GM23248 (cell line): ENCODE data around the gene BRD3. TPM values are rescaled to one million over a fixed set of nuclear protein-coding genes. Genes with fewer than 3 reads are reported as not detected.

Source experiments
- DNase-seq: peaks from one replicate; pipeline ENCODE4 v3.0.0-alpha.2; 2015
- H2AFZ ChIP-seq: fragments of 200-600 bp; sonication (generic); 2 replicates; pipeline ENCODE4 v1.6.1; 2016; ENCODE audit warnings: antibody characterized with exemption
- H3F3A ChIP-seq: fragments of 200-600 bp; sonication (generic); 2 replicates; pipeline ENCODE4 v1.6.1; 2016; ENCODE audit warnings: mild to moderate bottlenecking, antibody characterized with exemption, mixed run types; ENCODE audit not compliant: insufficient read depth
- H3K27ac ChIP-seq: fragments of 200-600 bp; sonication (generic); 2 replicates; pipeline ENCODE4 v1.5.1; 2016; ENCODE audit warnings: mild to moderate bottlenecking
- H3K27me3 ChIP-seq: fragments of 200-600 bp; sonication (generic); replicated peaks from 2 replicates; pipeline ENCODE4 v1.6.1; 2016; ENCODE audit warnings: mild to moderate bottlenecking; ENCODE audit not compliant: insufficient read depth
- H3K36me3 ChIP-seq: fragments of 200-600 bp; sonication (generic); 2 replicates; pipeline ENCODE4 v1.6.1; 2016; ENCODE audit warnings: low read depth, mild to moderate bottlenecking
- H3K4me1 ChIP-seq: fragments of 200-600 bp; sonication (generic); 2 replicates; pipeline ENCODE4 v1.6.1; 2016; ENCODE audit warnings: mild to moderate bottlenecking; ENCODE audit not compliant: insufficient read depth
- H3K4me2 ChIP-seq: fragments of 200-600 bp; sonication (generic); one replicate; pipeline ENCODE4 v1.6.1; 2016; ENCODE audit warnings: mild to moderate bottlenecking; ENCODE audit not compliant: unreplicated experiment
- H3K4me3 ChIP-seq: fragments of 200-600 bp; sonication (generic); 2 replicates; pipeline ENCODE4 v1.5.1; 2016; ENCODE audit warnings: mild to moderate bottlenecking
- H3K79me2 ChIP-seq: fragments of 200-600 bp; sonication (generic); 2 replicates; pipeline ENCODE4 v1.6.1; 2016; ENCODE audit warnings: mild to moderate bottlenecking; ENCODE audit not compliant: insufficient read depth
- H3K9ac ChIP-seq: fragments of 200-600 bp; sonication (generic); 2 replicates; pipeline ENCODE4 v1.6.1; 2016; ENCODE audit warnings: mild to moderate bottlenecking
- H3K9me2 ChIP-seq: fragments of 200-600 bp; sonication (generic); 2 replicates; pipeline ENCODE4 v1.6.1; 2016; ENCODE audit warnings: mixed run types, mild to moderate bottlenecking, moderate library complexity; ENCODE audit not compliant: insufficient read depth
- H3K9me3 ChIP-seq: fragments of 200-600 bp; sonication (generic); one replicate; pipeline ENCODE4 v1.6.1; 2017; ENCODE audit warnings: low read depth
- H4K20me1 ChIP-seq: fragments of 200-600 bp; sonication (generic); 2 replicates; pipeline ENCODE4 v1.6.0; 2016; ENCODE audit not compliant: insufficient read depth
- EZH2 ChIP-seq: fragments of 200-600 bp; sonication (generic); IDR thresholded peaks from 2 replicates; pipeline ENCODE4 v1.6.1; 2018; ENCODE audit warnings: antibody characterized with exemption, mild to moderate bottlenecking; ENCODE audit not compliant: insufficient read depth, poor library complexity, severe bottlenecking
- EZH2phosphoT487 ChIP-seq: fragments of 200-600 bp; sonication (generic); IDR thresholded peaks from 2 replicates; pipeline ENCODE4 v1.6.1; 2018; ENCODE audit warnings: antibody characterized with exemption, moderate library complexity, mild to moderate bottlenecking, low read depth; ENCODE audit not compliant: insufficient read depth
- WGBS, 2 experiments: methylation state at CpG; one replicate each; pipeline ENCODE4 v1.1.6; 2015 to 2017; ENCODE audit warnings: low lambda C conversion rate in 2 of 2, low coverage in 1 of 2; ENCODE audit errors: missing lambda C conversion rate in 2 of 2; 5-methylcytosine and 5-hydroxymethylcytosine counted together
- in situ Hi-C: fragments of 300-500 bp; cut with MboI; formaldehyde crosslinking; loops from 2 replicates; pipeline ENCODE4 v1.15.0; 2020
- polyA plus RNA-seq: library from polyadenylated mRNA; unstranded; fragments of >200 nt; fragmentation: Nextera tagmentation; extraction: Ambion mirVana; gene quantifications from 2 replicates; pipeline ENCODE4 v1.2.1, GENCODE V29; 2016
- total RNA-seq: library from RNA; depleted of rRNA; stranded (reverse); fragments of >200 nt; shearing (Covaris generic); gene quantifications from 2 replicates; pipeline ENCODE4 v1.2.3, GENCODE V29; 2014

Gene BRD3
- total and polyA plus RNA-seq, 2 experiments from 2014 or later = 5.5 to 25.6 TPM

DNA sequence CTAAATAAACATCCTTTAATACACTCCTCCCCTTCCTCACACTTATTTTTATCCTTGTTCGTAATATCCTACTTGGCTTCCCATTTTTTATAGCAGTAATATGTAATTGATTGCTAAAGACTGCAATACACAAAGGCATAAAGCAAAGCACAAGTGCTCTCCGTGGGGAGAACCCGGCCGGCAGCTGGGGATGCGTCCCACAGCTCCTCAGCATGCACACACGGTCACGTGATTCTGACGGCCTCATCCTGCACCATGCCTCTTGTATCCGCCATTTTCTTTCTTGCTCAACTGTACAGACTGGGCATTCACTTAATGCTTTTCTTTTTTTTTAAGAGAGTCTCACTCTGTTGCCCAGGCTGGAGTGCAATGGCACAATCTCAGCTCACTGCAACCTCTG, 39.8 kb downstream of the BRD3 start:
- no peak for DNase-seq
- in situ Hi-C loops = no loop called here
- H3K4me3 ChIP-seq = no peak overlapping the region
- no peaks in the 10 kb centered on the region for H3K27me3 ChIP-seq
- H3F3A ChIP-seq = no peaks in the 10 kb centered on the region
- TF ChIP-seq EZH2phosphoT487 (no peak), EZH2 (no peak)
- H3K36me3 ChIP-seq = peaks cover 7% of the 10 kb centered on the region; the same call in 1 of the 2 replicates
- H3K9ac ChIP-seq = no peak overlapping the region
- no peaks in the 10 kb centered on the region for H4K20me1 ChIP-seq
- H3K9me2 ChIP-seq = no peaks in the 10 kb centered on the region
- no peak overlapping the region for H2AFZ ChIP-seq
- 92 to 96% methylated on average over 9 of the region's 9 CpGs for WGBS, 2 experiments
- H3K27ac ChIP-seq = no peak overlapping the region
- no peaks in the 10 kb centered on the region for H3K4me1 ChIP-seq
- H3K4me2 ChIP-seq = no peak overlapping the region
- no peaks in the 10 kb centered on the region for H3K9me3 ChIP-seq
- H3K79me2 ChIP-seq = peaks cover 9% of the 10 kb centered on the region; the same call in 1 of the 2 replicates

DNA sequence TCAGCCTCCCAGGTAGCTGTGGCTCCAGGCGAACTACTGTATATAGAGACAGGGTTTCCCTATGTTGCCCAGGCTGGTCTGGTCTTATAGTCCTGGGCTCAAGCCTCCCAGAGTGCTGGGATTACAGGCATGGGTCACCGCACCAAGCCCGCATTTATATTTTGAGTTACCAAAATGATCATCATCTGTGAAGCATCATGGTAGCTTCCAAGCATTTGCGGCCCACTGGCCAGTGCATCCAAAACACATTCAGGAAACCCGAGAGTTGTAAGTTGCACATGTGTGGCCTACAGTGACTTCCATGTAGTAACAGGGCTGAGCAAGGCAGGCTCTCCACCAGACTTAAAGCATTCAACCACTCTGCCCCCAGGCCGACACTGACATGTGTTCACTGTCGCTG, 40.3 kb downstream of the BRD3 start:
- in situ Hi-C loops = no loop called here
- Histone ChIP-seq H3K79me2 (peaks cover 9% of the 10 kb centered on the region; the same call in 1 of the 2 replicates), H3K4me3 (no peak overlapping the region), H3K36me3 (peaks cover 3% of the 10 kb centered on the region; the same call in 1 of the 2 replicates), H3K9ac (no peak overlapping the region), H3F3A (no peaks in the 10 kb centered on the region), H3K4me1 (no peaks in the 10 kb centered on the region), H3K9me3 (no peaks in the 10 kb centered on the region), H3K27me3 (no peaks in the 10 kb centered on the region), H3K4me2 (no peak overlapping the region), H3K27ac (no peak overlapping the region), H2AFZ (no peak overlapping the region), H3K9me2 (no peaks in the 10 kb centered on the region), H4K20me1 (no peaks in the 10 kb centered on the region)
- WGBS, 2 experiments = 91 to 92% methylated on average over 7 of the region's 7 CpGs
- TF ChIP-seq EZH2phosphoT487 (no peak), EZH2 (no peak)
- no peak for DNase-seq

DNA sequence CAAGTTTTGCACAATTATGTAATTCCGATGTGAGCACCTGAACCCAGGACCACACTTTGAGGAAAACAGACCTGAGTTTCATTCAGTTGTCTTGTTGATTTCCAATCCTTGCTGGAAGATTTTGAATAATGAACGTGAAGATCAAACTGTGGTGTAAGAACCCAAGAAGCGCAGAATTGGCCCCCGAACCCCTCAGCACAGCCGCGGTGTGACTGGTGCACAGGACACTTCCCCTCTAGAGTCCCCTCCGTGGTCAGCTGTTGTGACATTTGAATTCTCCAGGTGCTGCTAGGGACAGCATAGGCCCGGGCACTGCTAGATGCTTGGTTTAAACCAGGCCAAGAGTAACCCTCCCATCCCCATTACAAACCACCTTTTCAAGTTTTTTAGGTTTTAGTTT, 40.8 kb downstream of the BRD3 start:
- no peaks in the 10 kb centered on the region for H3K27me3 ChIP-seq
- H3K4me2 ChIP-seq = no peak overlapping the region
- WGBS, 2 experiments = 92 to 93% methylated on average over 8 of the region's 8 CpGs
- no peak overlapping the region for H2AFZ ChIP-seq
- H3K4me1 ChIP-seq = no peaks in the 10 kb centered on the region
- no peak overlapping the region for H3K4me3 ChIP-seq
- no peaks in the 10 kb centered on the region for H3K9me2 ChIP-seq
- no peaks in the 10 kb centered on the region for H3K9me3 ChIP-seq
- no peak for DNase-seq
- peaks cover 9% of the 10 kb centered on the region; the same call in 1 of the 2 replicates for H3K79me2 ChIP-seq
- no peaks in the 10 kb centered on the region for H4K20me1 ChIP-seq
- in situ Hi-C loops = no loop called here
- H3K36me3 ChIP-seq = no peaks in the 10 kb centered on the region
- TF ChIP-seq EZH2 (no peak), EZH2phosphoT487 (no peak)
- H3K9ac ChIP-seq = no peak overlapping the region
- no peaks in the 10 kb centered on the region for H3F3A ChIP-seq
- no peak overlapping the region for H3K27ac ChIP-seq

DNA sequence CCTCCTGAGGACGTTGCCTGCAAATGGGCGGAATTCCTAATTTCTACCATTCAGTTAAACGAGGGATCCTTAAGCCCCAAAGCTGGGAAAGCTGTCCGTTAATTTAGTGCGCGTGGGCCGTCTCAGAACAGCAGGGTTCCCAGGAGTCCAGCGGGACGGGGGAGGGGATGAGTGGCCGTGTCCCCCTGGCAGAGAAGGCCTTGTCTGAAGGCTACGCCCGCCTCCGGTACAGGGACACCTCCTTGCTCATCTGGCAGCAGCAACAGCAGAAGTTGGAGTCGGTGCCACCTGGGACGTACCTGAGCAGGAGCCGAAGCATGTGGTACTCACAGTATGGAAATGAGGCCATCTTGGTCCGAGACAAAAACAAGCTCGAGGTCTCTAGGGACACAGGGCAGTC, 41.2 kb downstream of the BRD3 start:
- Histone ChIP-seq H3K9me3 (no peaks in the 10 kb centered on the region), H2AFZ (no peak overlapping the region), H3K4me3 (peak overlapping the region; percentile 80)

More for the DNA sequence above, 41.2 kb downstream of the BRD3 start:
- TF ChIP-seq EZH2 (no peak), EZH2phosphoT487 (no peak)
- H4K20me1 ChIP-seq = no peaks in the 10 kb centered on the region
- H3K9ac ChIP-seq = peak overlapping the region; percentile 83
- H3K4me2 ChIP-seq = peak overlapping the region; percentile 88
- in situ Hi-C loops = no loop called here
- no peaks in the 10 kb centered on the region for H3F3A ChIP-seq
- no peaks in the 10 kb centered on the region for H3K9me2 ChIP-seq
- WGBS, 2 experiments = 80 to 82% methylated on average over 16 to 18 of the region's 18 CpGs
- no peaks in the 10 kb centered on the region for H3K27me3 ChIP-seq
- H3K4me1 ChIP-seq = no peaks in the 10 kb centered on the region
- H3K79me2 ChIP-seq = peaks cover 9% of the 10 kb centered on the region; the same call in 1 of the 2 replicates
- no peak overlapping the region for H3K27ac ChIP-seq
- no peak for DNase-seq
- H3K36me3 ChIP-seq = no peaks in the 10 kb centered on the region
